GM12892 (cell line): Measurements from ENCODE around the gene NBR1.

Experiments used
- POLR2A ChIP-seq: IDR thresholded peaks from 2 replicates; pipeline ENCODE4 v1.6.1; 2011; ENCODE audit warnings: low read depth, low read length, control low read depth
- POLR2AphosphoS5 ChIP-seq: IDR thresholded peaks from 2 replicates; pipeline ENCODE4 v1.6.1; 2011; ENCODE audit warnings: low read depth, low read length, control low read depth
- TAF1 ChIP-seq: IDR thresholded peaks from 2 replicates; pipeline ENCODE4 v1.6.1; 2011; ENCODE audit warnings: low read depth, mild to moderate bottlenecking, control low read depth, low read length, borderline replicate concordance

DNA sequence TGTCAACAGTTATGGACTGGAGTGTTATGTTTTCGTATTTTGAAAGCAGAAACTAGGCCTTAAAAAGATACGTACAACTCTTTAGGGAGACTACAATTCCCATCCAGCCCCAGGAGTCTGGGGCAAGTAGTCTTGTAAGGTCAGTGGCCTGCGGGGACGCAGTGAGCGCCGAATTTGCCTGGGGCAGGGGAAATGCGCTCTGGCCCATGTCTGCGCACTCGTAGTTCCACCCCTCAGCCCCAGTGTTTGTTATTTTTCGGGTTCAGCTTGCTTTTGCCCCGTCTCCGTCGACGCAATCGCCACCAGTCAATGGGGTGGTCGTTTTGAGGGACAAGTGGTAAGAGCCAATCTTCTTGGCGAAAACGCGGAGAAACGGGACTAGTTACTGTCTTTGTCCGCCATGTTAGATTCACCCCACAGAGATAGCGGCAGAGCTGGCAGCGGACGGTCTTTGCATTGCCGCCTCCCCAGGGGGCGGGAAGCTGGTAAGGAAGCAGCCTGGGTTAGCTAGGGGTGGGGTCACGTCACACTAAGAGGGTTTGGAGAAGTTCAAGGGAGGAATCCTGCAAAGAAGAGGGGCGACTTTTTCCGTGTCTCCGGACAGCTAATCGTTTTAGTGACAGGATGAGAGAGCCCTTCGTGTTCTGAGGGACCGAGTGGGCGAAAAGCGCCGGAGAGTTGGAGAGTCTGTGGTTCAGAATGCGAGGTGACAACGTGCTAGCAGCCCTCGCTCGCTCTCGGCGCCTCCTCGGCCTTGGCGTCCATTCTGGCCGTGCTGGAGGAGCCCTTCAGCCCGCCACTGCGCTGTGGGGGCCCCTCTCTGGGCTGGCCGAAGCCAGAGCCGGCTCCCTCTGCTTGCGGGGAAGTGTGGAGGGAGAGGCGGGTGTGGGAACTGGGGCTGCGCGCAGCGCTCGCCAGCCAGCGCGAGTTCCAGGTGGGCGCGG, 44.8 kb upstream of the NBR1 start:
- TF ChIP-seq TAF1 (no peak), POLR2A (no peak), POLR2AphosphoS5 (no peak)
